Cardiac fibroblast (primary cell): ENCODE measurements around the gene VRK3.

Experiments
- DNase-seq, 2 donors: peaks; one replicate each; pipeline versions ENCODE4 v3.0.0 to v3.0.0-alpha.2; 2010; ENCODE audit warnings: low read depth in 2 of 2
- H3K4me3 ChIP-seq, 2 donors: replicated peaks in 1 of 2; 1 replicate in 1 of 2; 2 replicates in 1 of 2; pipeline ENCODE4 v1.5.1; 2011; ENCODE audit warnings: low read depth in 2 of 2, low read length in 2 of 2, mild to moderate bottlenecking in 2 of 2, moderate library complexity in 1 of 2
- TF ChIP-seq, protein P1 (sequence below): IDR thresholded peaks from one replicate; pipeline ENCODE4 v1.5.1; 2011; ENCODE audit warnings: low read depth, mild to moderate bottlenecking, low read length, inconsistent platforms

VRK3 gene

DNA sequence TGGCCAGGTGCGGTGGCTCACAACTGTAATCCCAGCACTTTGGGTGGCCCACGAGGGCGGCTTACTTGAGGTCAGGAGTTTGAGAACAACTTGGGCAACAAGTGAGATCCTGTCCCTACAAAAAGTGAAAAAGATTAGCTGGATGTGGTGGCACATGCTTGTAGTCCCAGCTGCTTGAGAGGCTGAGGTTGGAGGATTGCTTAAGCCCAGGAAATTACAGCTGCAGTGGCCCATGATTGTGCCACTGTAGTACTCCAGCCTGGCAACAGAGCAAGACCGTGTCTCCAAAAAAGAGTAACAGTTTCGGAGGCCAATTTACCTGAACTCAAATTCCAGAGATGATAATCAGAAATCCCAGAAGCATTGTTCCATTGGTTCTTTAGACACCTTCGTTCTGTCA, 5.1 kb upstream of the VRK3 start:
- DNase-seq: no peak
- no peak overlapping the region for H3K4me3 ChIP-seq
- TF ChIP-seq, protein P1, sequence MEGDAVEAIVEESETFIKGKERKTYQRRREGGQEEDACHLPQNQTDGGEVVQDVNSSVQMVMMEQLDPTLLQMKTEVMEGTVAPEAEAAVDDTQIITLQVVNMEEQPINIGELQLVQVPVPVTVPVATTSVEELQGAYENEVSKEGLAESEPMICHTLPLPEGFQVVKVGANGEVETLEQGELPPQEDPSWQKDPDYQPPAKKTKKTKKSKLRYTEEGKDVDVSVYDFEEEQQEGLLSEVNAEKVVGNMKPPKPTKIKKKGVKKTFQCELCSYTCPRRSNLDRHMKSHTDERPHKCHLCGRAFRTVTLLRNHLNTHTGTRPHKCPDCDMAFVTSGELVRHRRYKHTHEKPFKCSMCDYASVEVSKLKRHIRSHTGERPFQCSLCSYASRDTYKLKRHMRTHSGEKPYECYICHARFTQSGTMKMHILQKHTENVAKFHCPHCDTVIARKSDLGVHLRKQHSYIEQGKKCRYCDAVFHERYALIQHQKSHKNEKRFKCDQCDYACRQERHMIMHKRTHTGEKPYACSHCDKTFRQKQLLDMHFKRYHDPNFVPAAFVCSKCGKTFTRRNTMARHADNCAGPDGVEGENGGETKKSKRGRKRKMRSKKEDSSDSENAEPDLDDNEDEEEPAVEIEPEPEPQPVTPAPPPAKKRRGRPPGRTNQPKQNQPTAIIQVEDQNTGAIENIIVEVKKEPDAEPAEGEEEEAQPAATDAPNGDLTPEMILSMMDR: no peak

DNA sequence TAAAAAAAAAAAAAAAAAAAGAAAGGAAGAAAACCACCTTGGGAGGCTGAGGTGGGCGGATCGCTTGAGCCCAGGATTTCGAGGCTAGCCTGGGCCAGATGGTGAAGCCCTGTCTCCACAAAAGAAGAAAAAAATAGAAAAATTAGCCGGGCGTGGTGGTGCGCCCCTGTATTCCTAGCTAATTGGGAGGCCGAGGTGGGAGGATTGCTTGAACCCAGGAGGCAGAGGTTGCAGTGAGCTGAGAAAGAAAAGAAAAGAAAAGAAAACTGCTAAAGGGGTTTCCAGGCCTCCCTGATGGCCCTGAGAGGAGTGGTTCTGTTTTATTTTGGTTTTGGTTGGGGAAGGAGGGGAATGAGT, 1.4 kb upstream of the VRK3 start:
- TF ChIP-seq, protein P1: no peak
- no peak for DNase-seq
- H3K4me3 ChIP-seq: peak overlapping the region; percentile 83 to 88

DNA sequence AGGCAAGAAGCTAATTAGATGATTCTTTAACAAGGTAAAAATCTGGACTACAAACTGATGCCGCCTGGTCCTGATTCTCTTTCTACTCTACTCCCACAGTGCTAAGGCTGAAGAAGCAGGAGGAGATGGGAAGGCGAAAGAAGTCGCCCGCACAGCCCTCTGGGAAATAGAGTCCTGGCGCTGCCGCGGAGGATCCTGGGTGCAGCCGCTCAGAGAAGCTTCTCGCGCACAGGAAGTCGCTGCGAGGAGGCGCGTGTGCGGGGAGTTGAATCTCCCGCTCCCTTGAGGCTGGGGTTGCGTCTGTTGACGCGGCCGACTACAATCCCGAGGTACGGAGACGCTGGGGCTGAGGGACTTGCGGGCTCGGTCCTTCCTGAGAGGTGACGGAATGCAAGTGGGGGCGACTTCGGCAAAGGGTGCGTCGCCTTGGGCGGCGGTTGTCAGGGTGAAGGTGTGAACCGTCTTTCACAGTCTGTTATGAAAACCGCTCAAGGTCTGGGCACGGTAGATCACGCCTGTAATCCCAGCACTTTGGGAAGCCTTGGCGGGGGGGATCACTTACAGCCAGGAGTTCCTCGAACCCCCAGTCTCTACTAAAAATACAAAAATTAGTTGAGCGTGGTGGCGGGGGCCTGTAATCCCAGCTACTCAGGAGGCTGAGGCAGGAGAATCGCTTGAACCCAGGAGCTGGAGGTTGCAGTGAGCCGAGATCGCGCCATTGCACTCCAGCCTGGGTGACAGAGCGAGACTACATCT, 800 bp upstream of the VRK3 start, which contains the start of gene ZNF473:
ZNF473 (plus strand) TSS at position 212 of the 756 bp plus-strand sequence. CDS start 5,078 bp downstream, outside the sequence.
- TF ChIP-seq, protein P1: no peak
- peak within 1 kb of the TSS; percentile 99 to 100 for H3K4me3 ChIP-seq
- DNase-seq: peak; percentile 97 to 98

DNA sequence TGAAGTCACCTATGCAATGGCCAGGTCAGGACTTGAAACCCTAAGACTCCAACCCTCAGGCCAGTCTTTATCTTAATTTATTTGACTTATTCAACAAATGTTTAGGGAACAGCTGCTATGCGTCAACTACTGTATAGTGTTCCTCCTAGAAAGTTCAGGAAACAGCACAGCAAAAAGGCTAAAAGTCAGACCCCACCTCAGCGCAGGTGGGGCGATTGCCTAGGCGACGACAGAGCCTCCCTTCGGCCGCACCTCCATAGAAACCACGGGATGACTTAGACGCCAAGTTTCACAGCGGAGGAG, 502 bp downstream of the VRK3 start:
- TF ChIP-seq, protein P1: no peak
- H3K4me3 ChIP-seq: peak overlapping the region; percentile 99 to 100
- DNase-seq: no peak

DNA sequence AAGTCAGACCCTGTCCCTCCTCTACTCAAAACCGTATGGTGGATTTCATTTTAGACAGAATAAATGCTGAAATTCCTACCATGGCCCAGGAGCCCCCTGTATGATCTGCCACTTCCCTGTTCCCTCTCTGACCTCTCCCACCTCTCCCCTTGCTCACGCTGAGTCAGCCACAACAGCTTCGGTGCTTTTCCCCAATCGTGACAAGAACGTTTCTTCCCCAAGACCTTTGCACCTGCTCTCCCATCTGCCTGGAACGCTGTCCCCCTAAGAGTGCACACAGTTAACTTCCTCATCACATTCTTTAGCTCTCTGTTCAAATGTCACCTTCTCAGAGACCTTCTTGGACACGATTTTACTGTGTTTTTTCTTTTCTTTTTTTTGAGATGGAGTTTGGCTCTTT, 2.3 kb downstream of the VRK3 start:
- no peak for DNase-seq

DNA sequence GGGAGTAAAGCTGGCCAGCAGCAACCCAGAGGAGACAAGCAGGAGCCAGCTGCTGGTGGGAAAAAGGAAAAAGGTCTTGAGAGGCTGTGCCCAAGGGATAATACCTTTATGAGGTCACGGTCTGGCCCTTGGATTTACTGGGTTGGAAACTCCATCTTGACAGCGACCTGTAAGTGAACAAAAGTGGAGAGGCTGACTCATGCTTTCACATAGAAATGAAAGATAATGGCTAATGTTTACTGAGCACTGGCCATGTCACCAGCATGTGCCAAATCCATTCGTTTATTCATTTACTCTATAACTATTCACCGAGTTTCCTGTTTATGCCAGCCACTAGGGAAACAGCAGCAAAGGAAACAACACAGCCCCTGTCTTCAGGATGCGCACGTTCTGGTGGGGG, 4.7 kb downstream of the VRK3 start:
- DNase-seq: peak in 1 of 2 donors; percentile 5
- H3K4me3 ChIP-seq: no peak overlapping the region
- TF ChIP-seq, protein P1: no peak

More for the DNA sequence above, 2.3 kb downstream of the VRK3 start:
- TF ChIP-seq, protein P1: no peak
- no peak overlapping the region for H3K4me3 ChIP-seq
